ENCODE measurements around the gene PITPNM1. TPM values are rescaled to one million over a fixed set of nuclear protein-coding genes. Genes with fewer than 3 reads are reported as not detected.
"Not testable (repeated sequence)": the region's sequence is repeated elsewhere in the genome, so short reads cannot be mapped to it uniquely, and the experiment has no call there.

PITPNM1 gene
- total RNA-seq (7.4 and 10.2 TPM in 2 replicates), polyA plus RNA-seq (4.7 TPM in 2 replicates), polyA minus RNA-seq (ENCODE audit: low replicate concordance) (30.1 and 39.1 TPM in 2 replicates)
- polyA plus RNA-seq (2012): 10.2 and 11.7 TPM in 2 replicates

- no peaks in the 10 kb centered on the region for H3K79me2 ChIP-seq (ENCODE audit: control insufficient read depth, insufficient read depth, low read length)
- no peaks in the 10 kb centered on the region for H3K27me3 ChIP-seq (ENCODE audit: control insufficient read depth, insufficient read depth, low read length)
- H3K4me1 ChIP-seq (ENCODE audit: control insufficient read depth, extremely low read depth, insufficient read depth, low read length): peaks cover 11% of the 10 kb centered on the region
- peak within 1 kb of the TSS; percentile 92 for H3K27ac ChIP-seq (ENCODE audit: insufficient read depth, low read length)
- no peaks in the 10 kb centered on the region for H4K20me1 ChIP-seq (ENCODE audit: control insufficient read depth, extremely low read depth, insufficient read depth, low read length)
- peak; percentile 40 to 43 for DNase-seq (ENCODE audit: low read depth in 2 of 2)
- peak within 1 kb of the TSS; percentile 84 for H3K4me2 ChIP-seq (ENCODE audit: extremely low read depth, insufficient read depth, low read length)
- H3K36me3 ChIP-seq (ENCODE audit: control insufficient read depth, insufficient read depth, low read length): peaks cover 4% of the 10 kb centered on the region
- no peak for TF ChIP-seq CTCF (conservative IDR thresholded peaks at IDR 0.05 in 1 of 2, IDR thresholded peaks at IDR 0.05 in 1 of 2; ENCODE audit: low read depth in 1 of 2, low read length in 2 of 2)
- no peak for TF ChIP-seq EZH2 (IDR thresholded peaks at IDR 0.05; ENCODE audit: low read length, missing control alignments)
- H3K4me3 ChIP-seq (replicated peaks in 1 of 4; ENCODE audit: control extremely low read depth in 1 of 4, insufficient read depth in 1 of 4, low read depth in 3 of 4, low read length in 4 of 4): peak within 1 kb of the TSS; percentile 67 to 79 (median 68)
- H2AFZ ChIP-seq (ENCODE audit: low read length): peak within 1 kb of the TSS; percentile 52
- H3K9ac ChIP-seq (ENCODE audit: insufficient read depth, low read length): peak within 1 kb of the TSS; percentile 70
- no peaks in the 10 kb centered on the region for H3K9me3 ChIP-seq (ENCODE audit: control insufficient read depth, insufficient read depth, low read depth, low read length)
These were observed at the start of gene PITPNM1 for GRCh38 chr11:67504950-67505581. TSS of gene PITPNM1 (minus strand) at chr11:67505363. CDS start at chr11:67504180, 1,183 bp downstream.

- not testable (repeated sequence) for H3K4me2 ChIP-seq (ENCODE audit: extremely low read depth, insufficient read depth, low read length); H3K27ac ChIP-seq (ENCODE audit: insufficient read depth, low read length); H3K79me2 ChIP-seq (ENCODE audit: control insufficient read depth, insufficient read depth, low read length); H3K9me3 ChIP-seq (ENCODE audit: control insufficient read depth, insufficient read depth, low read depth, low read length); H4K20me1 ChIP-seq (ENCODE audit: control insufficient read depth, extremely low read depth, insufficient read depth, low read length); DNase-seq (ENCODE audit: low read depth in 2 of 2); H2AFZ ChIP-seq (ENCODE audit: low read length); H3K4me1 ChIP-seq (ENCODE audit: control insufficient read depth, extremely low read depth, insufficient read depth, low read length); H3K36me3 ChIP-seq (ENCODE audit: control insufficient read depth, insufficient read depth, low read length); H3K9ac ChIP-seq (ENCODE audit: insufficient read depth, low read length); H3K4me3 ChIP-seq (replicated peaks in 1 of 4; ENCODE audit: control extremely low read depth in 1 of 4, insufficient read depth in 1 of 4, low read depth in 3 of 4, low read length in 4 of 4); H3K27me3 ChIP-seq (ENCODE audit: control insufficient read depth, insufficient read depth, low read length)
These were observed 46.5 kb upstream of the PITPNM1 start for GRCh38 chr11:67551697-67552096.

GRCh38 chr11:67551127-67551526, 46.0 kb upstream of the PITPNM1 start:
- Histone ChIP-seq H3K9ac (ENCODE audit: insufficient read depth, low read length) (no peak overlapping the region), H3K27me3 (ENCODE audit: control insufficient read depth, insufficient read depth, low read length) (peaks cover 5% of the 10 kb centered on the region), H2AFZ (ENCODE audit: low read length) (no peak overlapping the region), H3K36me3 (ENCODE audit: control insufficient read depth, insufficient read depth, low read length) (no peaks in the 10 kb centered on the region), H3K27ac (ENCODE audit: insufficient read depth, low read length) (no peak overlapping the region), H4K20me1 (ENCODE audit: control insufficient read depth, extremely low read depth, insufficient read depth, low read length) (no peaks in the 10 kb centered on the region), H3K4me3 (replicated peaks in 1 of 4; ENCODE audit: control extremely low read depth in 1 of 4, insufficient read depth in 1 of 4, low read depth in 3 of 4, low read length in 4 of 4) (no peak overlapping the region), H3K4me1 (ENCODE audit: control insufficient read depth, extremely low read depth, insufficient read depth, low read length) (no peaks in the 10 kb centered on the region), H3K4me2 (ENCODE audit: extremely low read depth, insufficient read depth, low read length) (no peak overlapping the region), H3K79me2 (ENCODE audit: control insufficient read depth, insufficient read depth, low read length) (no peaks in the 10 kb centered on the region), H3K9me3 (ENCODE audit: control insufficient read depth, insufficient read depth, low read depth, low read length) (no peaks in the 10 kb centered on the region)
- TF ChIP-seq CTCF (conservative IDR thresholded peaks at IDR 0.05 in 1 of 2, IDR thresholded peaks at IDR 0.05 in 1 of 2; ENCODE audit: low read depth in 1 of 2, low read length in 2 of 2) (no peak), EZH2 (IDR thresholded peaks at IDR 0.05; ENCODE audit: low read length, missing control alignments) (no peak)
- DNase-seq (ENCODE audit: low read depth in 2 of 2): no peak

Data from fibroblast of lung (primary cell).